ENCODE data around the gene SORCS2. TPM values are rescaled to one million over a fixed set of nuclear protein-coding genes. Genes with fewer than 3 reads are reported as not detected.

SORCS2 gene
- total RNA-seq, 4 donors from 2014 or later, result 0.53 to 9.9 (median 0.90) TPM

DNA sequence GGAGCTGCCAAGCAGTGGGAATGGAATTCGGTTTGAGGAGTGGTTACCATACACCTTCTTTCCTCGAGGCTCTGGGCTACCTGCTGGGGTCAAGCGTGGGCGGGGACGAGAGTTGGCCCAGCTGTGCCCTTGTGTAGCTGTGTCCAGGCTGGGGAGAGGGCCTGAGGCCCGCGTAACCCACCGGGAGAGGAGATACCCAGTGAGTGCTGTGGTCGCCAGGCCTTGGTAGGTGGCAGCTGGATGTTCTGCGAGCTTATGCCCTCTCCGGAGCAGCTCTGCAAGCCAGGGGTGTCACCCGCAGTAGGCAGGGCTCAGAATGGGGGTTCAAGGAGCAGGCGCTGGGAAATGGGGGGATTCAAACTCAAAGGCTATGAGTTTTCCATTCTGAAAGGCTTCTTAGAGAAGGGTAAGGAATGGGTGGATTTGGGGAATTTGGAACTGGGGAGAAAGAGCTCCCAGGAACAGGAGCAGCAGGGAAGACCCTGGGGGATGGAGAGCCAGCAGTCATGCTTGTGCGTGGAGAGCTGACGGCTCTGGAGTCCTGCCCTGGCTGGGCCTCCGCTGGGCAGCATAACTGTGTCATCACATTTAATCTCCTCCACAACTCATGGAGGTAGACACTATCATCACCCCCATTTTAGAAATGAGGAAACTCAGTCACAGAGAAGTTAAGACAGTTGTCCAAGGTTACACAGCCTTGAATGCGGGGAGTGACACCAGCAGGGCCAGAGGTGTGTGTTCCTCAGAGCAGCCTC, 117.5 kb downstream of the SORCS2 start:
- Histone ChIP-seq H3K4me3 (no peak overlapping the region), H3K36me3 (no peaks in the 10 kb centered on the region), H3K4me1 (no peaks in the 10 kb centered on the region), H3K27me3 (no peaks in the 10 kb centered on the region), H3K9me3 (no peaks in the 10 kb centered on the region), H3K27ac (no peak overlapping the region)
- no peak for TF ChIP-seq POLR2A (IDR thresholded peaks at IDR 0.05)
- TF ChIP-seq, protein P1, sequence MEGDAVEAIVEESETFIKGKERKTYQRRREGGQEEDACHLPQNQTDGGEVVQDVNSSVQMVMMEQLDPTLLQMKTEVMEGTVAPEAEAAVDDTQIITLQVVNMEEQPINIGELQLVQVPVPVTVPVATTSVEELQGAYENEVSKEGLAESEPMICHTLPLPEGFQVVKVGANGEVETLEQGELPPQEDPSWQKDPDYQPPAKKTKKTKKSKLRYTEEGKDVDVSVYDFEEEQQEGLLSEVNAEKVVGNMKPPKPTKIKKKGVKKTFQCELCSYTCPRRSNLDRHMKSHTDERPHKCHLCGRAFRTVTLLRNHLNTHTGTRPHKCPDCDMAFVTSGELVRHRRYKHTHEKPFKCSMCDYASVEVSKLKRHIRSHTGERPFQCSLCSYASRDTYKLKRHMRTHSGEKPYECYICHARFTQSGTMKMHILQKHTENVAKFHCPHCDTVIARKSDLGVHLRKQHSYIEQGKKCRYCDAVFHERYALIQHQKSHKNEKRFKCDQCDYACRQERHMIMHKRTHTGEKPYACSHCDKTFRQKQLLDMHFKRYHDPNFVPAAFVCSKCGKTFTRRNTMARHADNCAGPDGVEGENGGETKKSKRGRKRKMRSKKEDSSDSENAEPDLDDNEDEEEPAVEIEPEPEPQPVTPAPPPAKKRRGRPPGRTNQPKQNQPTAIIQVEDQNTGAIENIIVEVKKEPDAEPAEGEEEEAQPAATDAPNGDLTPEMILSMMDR (IDR thresholded peaks at IDR 0.05), result no peak
- DNase-seq, result no peak

DNA sequence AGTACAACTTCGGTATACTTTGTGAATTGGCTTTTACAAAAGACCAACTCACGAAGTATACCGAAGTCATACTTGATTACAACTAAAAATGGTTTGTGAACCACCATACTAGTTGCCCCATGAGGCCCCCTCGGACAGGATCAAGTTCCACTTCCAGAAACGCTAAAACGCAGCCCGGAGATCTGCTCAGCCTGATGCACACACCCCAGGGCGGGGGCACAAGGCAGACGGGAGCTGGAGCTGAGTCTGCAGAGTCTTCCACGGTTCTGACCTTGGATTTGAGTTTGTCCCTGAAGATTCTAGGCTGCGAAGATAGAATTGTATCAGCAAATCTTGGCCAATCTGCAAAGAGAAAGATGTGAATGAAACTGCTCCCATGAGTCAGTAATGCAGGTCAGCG, 118.1 kb downstream of the SORCS2 start:
- no peak for TF ChIP-seq POLR2A (IDR thresholded peaks at IDR 0.05)
- TF ChIP-seq, protein P1 (IDR thresholded peaks at IDR 0.05), result no peak
- H3K4me3 ChIP-seq, result no peak overlapping the region
- no peaks in the 10 kb centered on the region for H3K36me3 ChIP-seq
- H3K27me3 ChIP-seq, result no peaks in the 10 kb centered on the region
- DNase-seq, result no peak
- H3K4me1 ChIP-seq, result no peaks in the 10 kb centered on the region
- no peak overlapping the region for H3K27ac ChIP-seq
- H3K9me3 ChIP-seq, result no peaks in the 10 kb centered on the region

DNA sequence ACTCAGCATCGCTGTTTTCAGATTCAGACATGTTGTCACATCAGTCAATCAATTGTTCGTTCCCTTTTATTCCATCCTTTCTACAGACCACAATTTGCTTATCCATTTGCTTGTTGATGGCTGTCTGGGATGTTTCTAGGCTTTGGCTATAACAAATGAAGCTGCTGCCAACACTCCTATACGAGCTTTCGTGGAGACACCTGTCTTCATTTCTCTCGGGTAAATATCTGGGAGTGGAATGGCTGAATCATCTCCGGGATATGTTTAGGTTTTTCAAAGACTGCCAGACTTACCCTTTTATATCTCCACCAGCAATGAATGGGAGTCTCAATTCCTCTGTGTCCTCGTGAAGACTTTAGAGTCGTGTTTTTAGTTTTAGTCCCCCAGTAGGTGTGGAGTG, 118.9 kb downstream of the SORCS2 start:
- Histone ChIP-seq H3K27me3 (no peaks in the 10 kb centered on the region), H3K9me3 (no peaks in the 10 kb centered on the region), H3K36me3 (no peaks in the 10 kb centered on the region), H3K4me3 (no peak overlapping the region), H3K4me1 (no peaks in the 10 kb centered on the region), H3K27ac (no peak overlapping the region)
- DNase-seq, result no peak
- TF ChIP-seq POLR2A (IDR thresholded peaks at IDR 0.05), result no peak
- TF ChIP-seq, protein P1 (IDR thresholded peaks at IDR 0.05), result no peak

DNA sequence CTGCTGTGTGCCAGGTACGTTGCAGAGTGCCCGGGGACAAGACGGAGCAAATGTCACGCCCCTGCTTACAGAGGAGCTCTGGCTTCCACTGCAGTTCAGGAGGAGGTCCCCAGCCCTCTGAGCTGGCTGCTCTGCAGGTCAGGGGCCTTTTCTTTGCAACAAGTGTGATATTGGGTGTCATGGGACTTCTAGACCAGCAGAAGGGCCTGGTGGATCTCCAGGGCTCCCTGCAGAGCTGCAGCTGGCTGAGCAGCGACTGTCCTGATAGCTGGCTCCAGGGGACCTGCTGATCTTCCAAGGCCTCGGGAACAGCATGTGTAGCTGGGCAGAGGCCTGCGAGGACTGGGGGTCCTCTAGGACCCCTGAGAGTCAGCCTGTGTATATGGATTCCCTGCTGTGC, 120.4 kb downstream of the SORCS2 start:
- TF ChIP-seq, protein P1 (IDR thresholded peaks at IDR 0.05), result no peak
- no peak for TF ChIP-seq POLR2A (IDR thresholded peaks at IDR 0.05)

DNA sequence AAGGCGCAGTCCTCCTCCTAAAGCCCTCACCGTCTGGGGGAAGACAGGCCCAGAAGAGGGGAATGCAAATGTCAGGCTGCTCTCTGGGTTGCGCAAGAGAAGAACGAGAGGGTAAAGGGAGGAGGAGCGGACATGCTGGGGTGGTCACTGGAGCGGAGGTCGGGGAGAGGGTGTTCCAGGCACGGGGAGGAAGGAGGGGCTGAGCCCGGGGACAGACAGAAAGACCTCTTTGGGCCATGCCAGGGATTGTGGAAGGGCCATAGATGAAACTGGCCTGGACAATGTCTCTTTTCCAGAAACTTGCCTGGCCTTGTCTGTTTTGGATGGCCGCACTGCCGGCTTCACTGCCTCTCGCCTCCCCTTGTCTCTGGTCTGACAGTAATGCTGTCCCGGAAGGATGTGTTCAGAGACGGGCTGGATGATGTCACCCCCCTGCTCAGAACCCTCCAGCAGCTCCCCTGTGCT, 121.0 kb downstream of the SORCS2 start:
- Histone ChIP-seq H3K27me3 (no peaks in the 10 kb centered on the region), H3K4me3 (no peak overlapping the region), H3K4me1 (no peaks in the 10 kb centered on the region), H3K36me3 (no peaks in the 10 kb centered on the region), H3K27ac (peak overlapping the region in 2 of 4 donors; percentile 31 to 55), H3K9me3 (no peaks in the 10 kb centered on the region)
- no peak for DNase-seq
- TF ChIP-seq POLR2A (IDR thresholded peaks at IDR 0.05), result no peak
- TF ChIP-seq, protein P1 (IDR thresholded peaks at IDR 0.05), result no peak

More for the DNA sequence above, 120.4 kb downstream of the SORCS2 start:
- Histone ChIP-seq H3K4me1 (no peaks in the 10 kb centered on the region), H3K9me3 (no peaks in the 10 kb centered on the region), H3K27me3 (no peaks in the 10 kb centered on the region), H3K27ac (no peak overlapping the region), H3K4me3 (no peak overlapping the region), H3K36me3 (no peaks in the 10 kb centered on the region)
- DNase-seq, result no peak

Measured in Peyer's patch (tissue), 4 donors.